ENCODE measurements around the gene RIMBP3C. TPM values are rescaled to one million over a fixed set of nuclear protein-coding genes. Genes with fewer than 3 reads are reported as not detected.

The RIMBP3C gene
- total RNA-seq, 4 donors from 2014 or later = under 0.01 to 0.59 (median 0.25) TPM

DNA sequence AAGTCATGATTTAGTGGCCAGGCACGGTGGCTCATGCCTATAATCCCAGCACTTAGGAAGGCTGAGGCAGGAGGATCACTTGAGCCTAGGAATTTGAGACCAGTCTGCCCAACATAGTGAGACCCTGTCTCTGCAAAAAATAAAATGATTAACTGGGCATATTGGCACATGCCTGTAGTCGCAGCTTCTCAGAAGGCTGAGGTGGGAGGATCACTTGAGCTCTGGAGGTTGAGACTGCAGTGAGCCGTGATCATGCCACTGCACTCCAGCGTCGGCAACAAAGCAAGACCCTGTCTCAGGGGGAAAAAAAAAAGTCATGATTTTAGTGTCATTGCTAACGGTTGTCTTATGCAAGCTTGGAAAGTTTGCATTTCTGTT lies 28.2 kb upstream of the RIMBP3C start:
- no peak for DNase-seq (ENCODE audit: low spot score in 2 of 2)
- WGBS, 2 donors = 38 to 43% methylated on average over 6 of the region's 6 CpGs
- TF ChIP-seq POLR2A (IDR thresholded peaks at IDR 0.05) (no peak), EP300 (IDR thresholded peaks at IDR 0.05) (no peak)
- TF ChIP-seq, protein P1, sequence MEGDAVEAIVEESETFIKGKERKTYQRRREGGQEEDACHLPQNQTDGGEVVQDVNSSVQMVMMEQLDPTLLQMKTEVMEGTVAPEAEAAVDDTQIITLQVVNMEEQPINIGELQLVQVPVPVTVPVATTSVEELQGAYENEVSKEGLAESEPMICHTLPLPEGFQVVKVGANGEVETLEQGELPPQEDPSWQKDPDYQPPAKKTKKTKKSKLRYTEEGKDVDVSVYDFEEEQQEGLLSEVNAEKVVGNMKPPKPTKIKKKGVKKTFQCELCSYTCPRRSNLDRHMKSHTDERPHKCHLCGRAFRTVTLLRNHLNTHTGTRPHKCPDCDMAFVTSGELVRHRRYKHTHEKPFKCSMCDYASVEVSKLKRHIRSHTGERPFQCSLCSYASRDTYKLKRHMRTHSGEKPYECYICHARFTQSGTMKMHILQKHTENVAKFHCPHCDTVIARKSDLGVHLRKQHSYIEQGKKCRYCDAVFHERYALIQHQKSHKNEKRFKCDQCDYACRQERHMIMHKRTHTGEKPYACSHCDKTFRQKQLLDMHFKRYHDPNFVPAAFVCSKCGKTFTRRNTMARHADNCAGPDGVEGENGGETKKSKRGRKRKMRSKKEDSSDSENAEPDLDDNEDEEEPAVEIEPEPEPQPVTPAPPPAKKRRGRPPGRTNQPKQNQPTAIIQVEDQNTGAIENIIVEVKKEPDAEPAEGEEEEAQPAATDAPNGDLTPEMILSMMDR (IDR thresholded peaks at IDR 0.05) = no peak
- H3K4me1 ChIP-seq = peaks cover 0 to 63% (median 26%) of the 10 kb centered on the region in 4 donors
- H3K9me3 ChIP-seq = no peaks in the 10 kb centered on the region
- H3K36me3 ChIP-seq = no peaks in the 10 kb centered on the region
- no peak overlapping the region for H3K27ac ChIP-seq
- no peak overlapping the region for H3K4me3 ChIP-seq
- H3K27me3 ChIP-seq = no peaks in the 10 kb centered on the region

DNA sequence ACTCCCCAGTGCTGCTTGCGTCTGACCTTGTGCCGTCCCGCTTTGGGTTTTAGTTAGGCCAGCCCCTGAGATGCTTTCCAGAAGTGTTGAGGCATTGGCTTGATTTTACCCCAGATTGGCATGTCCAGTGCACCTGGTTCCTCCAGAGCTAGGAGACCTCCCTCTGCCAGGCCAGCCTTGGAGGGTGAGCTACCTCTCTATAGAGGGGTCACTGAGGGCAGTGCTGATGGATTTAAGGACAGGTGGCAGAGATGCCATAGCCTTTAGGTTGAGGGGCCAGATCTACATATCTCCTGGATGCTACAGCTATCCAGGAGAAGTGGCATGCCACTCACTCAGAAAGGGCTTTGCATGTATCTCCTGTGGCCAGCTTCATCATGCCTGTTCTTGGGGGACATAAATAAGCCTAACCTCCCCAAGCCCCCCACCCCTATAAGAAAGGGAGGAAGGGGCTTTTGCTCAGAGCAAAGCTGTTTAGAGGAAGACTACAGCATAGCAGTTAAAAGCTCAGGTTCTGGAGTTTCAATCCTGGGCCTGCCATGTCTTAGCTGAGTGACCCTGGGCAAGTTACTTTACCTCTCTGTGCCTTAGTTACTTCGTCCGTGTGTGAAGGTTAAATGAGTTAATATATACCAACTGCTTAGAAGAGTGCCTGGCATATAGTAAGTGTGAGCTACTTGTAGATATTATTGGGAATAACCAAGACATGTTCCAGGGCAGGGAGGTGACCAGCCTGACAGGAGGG lies 22.7 kb upstream of the RIMBP3C start:
- no peak for DNase-seq (ENCODE audit: low spot score in 2 of 2)
- Histone ChIP-seq H3K27me3 (no peaks in the 10 kb centered on the region), H3K4me3 (no peak overlapping the region), H3K36me3 (no peaks in the 10 kb centered on the region), H3K4me1 (peaks cover 4 to 75% (median 25%) of the 10 kb centered on the region in 4 donors), H3K9me3 (no peaks in the 10 kb centered on the region), H3K27ac (no peak overlapping the region)
- 68 to 81% methylated on average over 5 of the region's 5 CpGs for WGBS, 2 donors
- TF ChIP-seq EP300 (IDR thresholded peaks at IDR 0.05) = no peak
- TF ChIP-seq, protein P1 (IDR thresholded peaks at IDR 0.05) = no peak
- TF ChIP-seq POLR2A (IDR thresholded peaks at IDR 0.05) = no peak

DNA sequence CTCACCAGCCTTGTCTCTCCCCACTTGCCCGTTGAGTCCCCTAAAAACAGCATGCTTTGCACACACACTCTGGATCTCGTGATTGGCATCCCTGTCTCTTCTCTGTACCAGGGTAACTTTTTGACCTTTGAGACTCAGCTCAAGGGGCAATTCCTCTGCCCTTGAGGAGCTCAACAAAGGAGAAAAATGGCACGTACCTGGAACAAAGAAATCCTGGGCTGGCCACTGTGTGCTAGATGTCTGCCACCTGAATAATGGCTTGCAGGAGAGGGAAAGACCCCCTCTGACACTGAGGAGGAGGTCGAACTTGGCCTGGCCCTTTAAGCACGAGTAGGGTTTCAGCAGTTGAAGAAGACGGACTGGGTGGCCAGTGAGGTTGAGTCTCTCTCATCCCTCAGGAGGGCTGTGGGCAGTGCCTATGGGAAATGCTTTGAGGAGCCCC lies 22.1 kb upstream of the RIMBP3C start:
- Histone ChIP-seq H3K4me1 (peaks cover 4 to 76% (median 28%) of the 10 kb centered on the region in 4 donors), H3K4me3 (no peak overlapping the region), H3K27ac (no peak overlapping the region), H3K36me3 (no peaks in the 10 kb centered on the region), H3K27me3 (no peaks in the 10 kb centered on the region), H3K9me3 (no peaks in the 10 kb centered on the region)
- DNase-seq (ENCODE audit: low spot score in 2 of 2) = no peak
- no peak for TF ChIP-seq EP300 (IDR thresholded peaks at IDR 0.05)
- no peak for TF ChIP-seq POLR2A (IDR thresholded peaks at IDR 0.05)
- TF ChIP-seq, protein P1 (IDR thresholded peaks at IDR 0.05) = no peak
- WGBS, 2 donors = 57 to 59% methylated on average over 6 of the region's 6 CpGs

DNA sequence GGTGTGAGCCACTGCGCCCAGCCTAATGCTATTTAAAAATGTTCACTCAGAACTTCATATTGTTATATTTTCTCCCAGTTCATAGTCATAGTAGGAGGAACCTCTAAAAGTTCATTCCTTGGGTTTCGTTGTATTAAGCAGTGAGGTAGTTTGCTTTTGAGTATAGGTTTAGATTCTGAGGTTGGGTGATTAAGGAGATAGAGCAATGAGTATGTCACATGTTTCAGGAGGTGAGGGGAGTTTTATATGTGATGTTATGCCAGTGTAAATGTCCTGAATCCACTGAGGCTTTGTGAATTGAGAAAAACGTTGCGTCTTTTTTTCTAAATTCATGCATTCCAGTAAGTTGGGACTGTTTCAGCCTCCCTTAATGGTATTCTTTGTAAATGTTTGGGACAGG lies 20.4 kb upstream of the RIMBP3C start:
- Histone ChIP-seq H3K27ac (no peak overlapping the region), H3K4me3 (no peak overlapping the region), H3K36me3 (no peaks in the 10 kb centered on the region), H3K27me3 (no peaks in the 10 kb centered on the region), H3K9me3 (no peaks in the 10 kb centered on the region), H3K4me1 (peaks cover 4 to 63% (median 28%) of the 10 kb centered on the region in 4 donors)
- DNase-seq (ENCODE audit: low spot score in 2 of 2) = no peak
- TF ChIP-seq POLR2A (IDR thresholded peaks at IDR 0.05) (no peak), EP300 (IDR thresholded peaks at IDR 0.05) (no peak)
- TF ChIP-seq, protein P1 (IDR thresholded peaks at IDR 0.05) = no peak
- WGBS, 2 donors = 86 to 88% methylated on average over 4 of the region's 4 CpGs

DNA sequence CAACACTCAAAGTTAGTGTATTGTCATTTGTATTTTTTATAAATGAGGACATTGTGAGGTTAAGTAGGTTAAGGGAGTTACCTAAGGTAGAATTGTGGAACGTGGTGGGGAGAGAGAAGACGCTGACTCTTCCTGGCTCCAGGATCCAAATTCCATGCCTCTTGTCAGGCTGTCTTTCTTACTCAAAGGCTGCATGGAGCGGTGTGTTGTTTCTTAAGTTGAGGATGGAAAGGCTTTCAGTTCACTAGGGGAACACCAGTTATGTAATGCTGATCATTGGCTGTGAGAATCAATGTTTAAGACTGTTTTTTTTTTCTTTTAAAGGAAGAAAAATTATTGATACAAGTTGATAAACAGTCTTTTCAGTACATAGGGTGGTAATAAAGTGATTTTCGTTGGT lies 19.1 kb upstream of the RIMBP3C start:
- Histone ChIP-seq H3K4me1 (peaks cover 4 to 63% (median 28%) of the 10 kb centered on the region in 4 donors), H3K36me3 (no peaks in the 10 kb centered on the region), H3K27me3 (no peaks in the 10 kb centered on the region), H3K9me3 (no peaks in the 10 kb centered on the region), H3K4me3 (no peak overlapping the region), H3K27ac (no peak overlapping the region)
- WGBS, 2 donors = 41 to 45% methylated on average over 4 of the region's 4 CpGs
- DNase-seq (ENCODE audit: low spot score in 2 of 2) = no peak
- TF ChIP-seq POLR2A (IDR thresholded peaks at IDR 0.05) (no peak), EP300 (IDR thresholded peaks at IDR 0.05) (no peak)
- TF ChIP-seq, protein P1 (IDR thresholded peaks at IDR 0.05) = no peak
